ENCODE measurements around the gene SMYD2. TPM values are rescaled to one million over a fixed set of nuclear protein-coding genes. Genes with fewer than 3 reads are reported as not detected.

Gene SMYD2
- total RNA-seq, 1 experiment from 2014 or later, result 47.5 TPM

DNA sequence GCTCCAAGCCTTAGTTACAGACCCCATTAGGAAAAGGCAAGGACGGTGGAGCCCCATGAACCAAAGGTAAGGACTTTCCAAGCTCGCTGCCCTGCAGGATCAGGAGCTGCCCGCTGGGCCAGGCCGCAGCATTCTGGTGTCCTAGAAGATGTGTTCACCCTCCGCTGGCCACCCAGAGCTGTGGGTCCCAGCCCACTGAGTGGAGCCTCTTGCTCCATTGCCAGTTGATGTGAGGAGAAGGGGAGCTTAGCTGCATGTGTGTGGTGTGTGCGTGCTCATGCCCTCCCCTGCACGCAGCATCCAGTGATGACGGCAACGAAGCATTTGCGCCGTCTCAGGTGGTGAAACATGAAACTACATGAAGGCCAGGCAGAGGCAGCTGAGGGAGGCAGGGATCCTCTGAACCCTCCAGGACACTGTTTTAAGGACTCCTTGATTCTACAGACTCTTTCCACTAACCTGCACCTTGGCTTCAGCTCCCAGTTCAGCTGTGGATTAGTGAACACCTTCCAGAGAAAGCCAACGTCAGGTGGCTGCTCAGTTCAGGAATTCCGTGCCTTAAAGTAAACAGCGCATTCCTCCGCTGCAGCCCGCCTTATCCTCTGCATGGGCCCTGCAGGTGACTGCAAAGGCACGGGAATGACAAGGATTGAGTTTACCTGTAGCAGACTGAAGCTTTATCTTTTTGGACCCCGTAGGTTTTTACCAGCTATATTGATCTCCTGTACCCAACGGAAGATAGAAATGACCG is 48.7 kb downstream of the SMYD2 start:
- CTCF ChIA-PET, result interaction anchor here (0.6 to 5.2 kb wide), 8 partner anchors 68 to 1237 kb away, joined by 3 to 70 read pairs (median 6); no protein-coding TSS in a partner anchor
- Mint-ChIP-seq H3K36me3 (ENCODE audit: insufficient read depth, unreplicated experiment) (peaks cover 12% of the 10 kb centered on the region), H3K27ac (ENCODE audit: unreplicated experiment) (no peak overlapping the region), H3K27me3 (ENCODE audit: unreplicated experiment) (no peaks in the 10 kb centered on the region), H3K4me1 (ENCODE audit: low read depth, unreplicated experiment) (no peaks in the 10 kb centered on the region), H3K4me3 (ENCODE audit: low read depth, unreplicated experiment) (no peak overlapping the region), H3K9me3 (ENCODE audit: low read depth, unreplicated experiment) (no peaks in the 10 kb centered on the region)
- intact Hi-C loops (cut with micrococcal nuclease; ENCODE audit: unreplicated experiment), result loop anchor here (1.0 to 5.0 kb wide), 4 partner anchors 47 to 1198 kb away; partner anchors contain the start of gene SMYD2
- no peak for DNase-seq
- TF ChIP-seq, protein P1, sequence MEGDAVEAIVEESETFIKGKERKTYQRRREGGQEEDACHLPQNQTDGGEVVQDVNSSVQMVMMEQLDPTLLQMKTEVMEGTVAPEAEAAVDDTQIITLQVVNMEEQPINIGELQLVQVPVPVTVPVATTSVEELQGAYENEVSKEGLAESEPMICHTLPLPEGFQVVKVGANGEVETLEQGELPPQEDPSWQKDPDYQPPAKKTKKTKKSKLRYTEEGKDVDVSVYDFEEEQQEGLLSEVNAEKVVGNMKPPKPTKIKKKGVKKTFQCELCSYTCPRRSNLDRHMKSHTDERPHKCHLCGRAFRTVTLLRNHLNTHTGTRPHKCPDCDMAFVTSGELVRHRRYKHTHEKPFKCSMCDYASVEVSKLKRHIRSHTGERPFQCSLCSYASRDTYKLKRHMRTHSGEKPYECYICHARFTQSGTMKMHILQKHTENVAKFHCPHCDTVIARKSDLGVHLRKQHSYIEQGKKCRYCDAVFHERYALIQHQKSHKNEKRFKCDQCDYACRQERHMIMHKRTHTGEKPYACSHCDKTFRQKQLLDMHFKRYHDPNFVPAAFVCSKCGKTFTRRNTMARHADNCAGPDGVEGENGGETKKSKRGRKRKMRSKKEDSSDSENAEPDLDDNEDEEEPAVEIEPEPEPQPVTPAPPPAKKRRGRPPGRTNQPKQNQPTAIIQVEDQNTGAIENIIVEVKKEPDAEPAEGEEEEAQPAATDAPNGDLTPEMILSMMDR (IDR thresholded peaks at IDR 0.05; ENCODE audit: unreplicated experiment), result no peak
- BruUV-seq (replicated peaks), result no TSS peak

GRCh38 chr1:214330222-214330621 is 49.3 kb downstream of the SMYD2 start:
- TF ChIP-seq, protein P1 (IDR thresholded peaks at IDR 0.05; ENCODE audit: unreplicated experiment), result no peak
- Mint-ChIP-seq H3K4me3 (ENCODE audit: low read depth, unreplicated experiment) (no peak overlapping the region), H3K9me3 (ENCODE audit: low read depth, unreplicated experiment) (no peaks in the 10 kb centered on the region), H3K36me3 (ENCODE audit: insufficient read depth, unreplicated experiment) (peaks cover 12% of the 10 kb centered on the region), H3K27ac (ENCODE audit: unreplicated experiment) (no peak overlapping the region), H3K4me1 (ENCODE audit: low read depth, unreplicated experiment) (no peaks in the 10 kb centered on the region), H3K27me3 (ENCODE audit: unreplicated experiment) (no peaks in the 10 kb centered on the region)
- CTCF ChIA-PET, result interaction anchor here (0.5 to 5.2 kb wide), 3 partner anchors 69 to 433 kb away, joined by 3 to 39 read pairs (median 7); no protein-coding TSS in a partner anchor
- intact Hi-C loops (cut with micrococcal nuclease; ENCODE audit: unreplicated experiment), result loop anchor here (5.0 kb wide), 1 partner anchor 1197 kb away; no protein-coding TSS in a partner anchor
- DNase-seq, result no peak
- no TSS peak for BruUV-seq (replicated peaks)

- Mint-ChIP-seq H3K36me3 (ENCODE audit: insufficient read depth, unreplicated experiment) (peaks cover 12% of the 10 kb centered on the region), H3K27ac (ENCODE audit: unreplicated experiment) (no peak overlapping the region), H3K9me3 (ENCODE audit: low read depth, unreplicated experiment) (no peaks in the 10 kb centered on the region), H3K4me3 (ENCODE audit: low read depth, unreplicated experiment) (no peak overlapping the region), H3K27me3 (ENCODE audit: unreplicated experiment) (no peaks in the 10 kb centered on the region), H3K4me1 (ENCODE audit: low read depth, unreplicated experiment) (no peaks in the 10 kb centered on the region)
- CTCF ChIA-PET, result interaction anchor here (0.5 to 5.2 kb wide), 4 partner anchors 69 to 1992 kb away, joined by 3 to 39 read pairs (median 6); no protein-coding TSS in a partner anchor
- TF ChIP-seq, protein P1 (IDR thresholded peaks at IDR 0.05; ENCODE audit: unreplicated experiment), result no peak
- no TSS peak for BruUV-seq (replicated peaks)
- DNase-seq, result no peak
- intact Hi-C loops (cut with micrococcal nuclease; ENCODE audit: unreplicated experiment), result loop anchor here (5.0 kb wide), 1 partner anchor 1197 kb away; no protein-coding TSS in a partner anchor
Measured at GRCh38 chr1:214330715-214331114, 49.8 kb downstream of the SMYD2 start.

GRCh38 chr1:214331180-214331579 is 50.2 kb downstream of the SMYD2 start:
- CTCF ChIA-PET, result interaction anchor here (0.5 to 5.2 kb wide), 21 partner anchors 19 to 1992 kb away, joined by 3 to 79 read pairs (median 4); partner anchors contain the start of genes CENPF, PTPN14 and SMYD2
- no peaks in the 10 kb centered on the region for H3K4me1 Mint-ChIP-seq (ENCODE audit: low read depth, unreplicated experiment)
- DNase-seq, result no peak
- H3K36me3 Mint-ChIP-seq (ENCODE audit: insufficient read depth, unreplicated experiment), result peaks cover 12% of the 10 kb centered on the region
- no peak overlapping the region for H3K4me3 Mint-ChIP-seq (ENCODE audit: low read depth, unreplicated experiment)
- no peaks in the 10 kb centered on the region for H3K27me3 Mint-ChIP-seq (ENCODE audit: unreplicated experiment)
- no peak overlapping the region for H3K27ac Mint-ChIP-seq (ENCODE audit: unreplicated experiment)
- TF ChIP-seq, protein P1 (IDR thresholded peaks at IDR 0.05; ENCODE audit: unreplicated experiment), result no peak
- no TSS peak for BruUV-seq (replicated peaks)
- intact Hi-C loops (cut with micrococcal nuclease; ENCODE audit: unreplicated experiment), result loop anchor here (5.0 kb wide), 1 partner anchor 1196 kb away; no protein-coding TSS in a partner anchor
- no peaks in the 10 kb centered on the region for H3K9me3 Mint-ChIP-seq (ENCODE audit: low read depth, unreplicated experiment)
